ENCODE measurements around the gene BBS7. TPM values are rescaled to one million over a fixed set of nuclear protein-coding genes. Genes with fewer than 3 reads are reported as not detected.
A peak's percentile ranks its signal among the peaks of the same experiment; 100 is the strongest.

BBS7 gene
- total and polyA plus RNA-seq, 9 of the 15 experiments (the other 6 are each of a cell fraction or from before 2014, with no cell fraction given) = 13.4 to 25.8 (median 16.4) TPM

DNA sequence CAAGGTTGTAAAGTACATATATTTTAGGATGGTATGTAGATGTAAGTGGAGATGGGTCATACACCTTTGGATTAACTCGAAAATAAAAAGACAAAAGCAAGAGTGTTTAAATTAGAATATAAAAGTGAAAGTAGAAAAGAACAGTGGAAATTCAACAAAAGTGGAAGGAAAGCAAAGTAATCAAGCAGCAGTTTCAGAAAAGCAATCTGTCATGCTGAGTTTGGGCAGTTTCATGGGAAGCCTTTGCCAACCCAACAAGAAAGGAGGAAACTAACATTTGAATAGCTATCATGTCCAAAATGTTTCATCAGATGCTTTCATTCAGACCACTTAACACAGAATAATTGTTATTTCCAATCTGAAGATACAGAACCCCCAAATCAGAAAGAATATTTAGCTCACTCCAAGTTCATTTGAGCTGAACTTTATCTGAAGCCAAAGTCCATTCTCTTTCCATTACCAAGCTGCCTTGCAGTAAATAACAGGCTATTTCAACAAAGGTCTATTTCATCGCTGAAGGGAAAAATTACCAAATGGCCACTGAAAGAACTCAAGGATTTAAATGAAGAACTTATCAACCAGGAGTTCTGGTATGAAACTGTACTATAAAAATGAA, 71.0 kb downstream of the BBS7 start:
- TF ChIP-seq, protein P1, sequence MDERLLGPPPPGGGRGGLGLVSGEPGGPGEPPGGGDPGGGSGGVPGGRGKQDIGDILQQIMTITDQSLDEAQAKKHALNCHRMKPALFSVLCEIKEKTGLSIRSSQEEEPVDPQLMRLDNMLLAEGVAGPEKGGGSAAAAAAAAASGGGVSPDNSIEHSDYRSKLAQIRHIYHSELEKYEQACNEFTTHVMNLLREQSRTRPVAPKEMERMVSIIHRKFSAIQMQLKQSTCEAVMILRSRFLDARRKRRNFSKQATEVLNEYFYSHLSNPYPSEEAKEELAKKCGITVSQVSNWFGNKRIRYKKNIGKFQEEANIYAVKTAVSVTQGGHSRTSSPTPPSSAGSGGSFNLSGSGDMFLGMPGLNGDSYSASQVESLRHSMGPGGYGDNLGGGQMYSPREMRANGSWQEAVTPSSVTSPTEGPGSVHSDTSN (CRISPR knock-in tag; IDR thresholded peaks at IDR 0.05; ENCODE audit: low read depth) = no peak
- TF ChIP-seq, protein P1 (tag; conservative IDR thresholded peaks at IDR 0.05; ENCODE audit: low read depth) = peak; percentile 52
- TF ChIP-seq EHMT2 (IDR thresholded peaks at IDR 0.05) = no peak
- no peak for TF ChIP-seq ERF (CRISPR knock-in tag; IDR thresholded peaks at IDR 0.05)
- TF ChIP-seq, protein P2, sequence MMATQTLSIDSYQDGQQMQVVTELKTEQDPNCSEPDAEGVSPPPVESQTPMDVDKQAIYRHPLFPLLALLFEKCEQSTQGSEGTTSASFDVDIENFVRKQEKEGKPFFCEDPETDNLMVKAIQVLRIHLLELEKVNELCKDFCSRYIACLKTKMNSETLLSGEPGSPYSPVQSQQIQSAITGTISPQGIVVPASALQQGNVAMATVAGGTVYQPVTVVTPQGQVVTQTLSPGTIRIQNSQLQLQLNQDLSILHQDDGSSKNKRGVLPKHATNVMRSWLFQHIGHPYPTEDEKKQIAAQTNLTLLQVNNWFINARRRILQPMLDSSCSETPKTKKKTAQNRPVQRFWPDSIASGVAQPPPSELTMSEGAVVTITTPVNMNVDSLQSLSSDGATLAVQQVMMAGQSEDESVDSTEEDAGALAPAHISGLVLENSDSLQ (IDR thresholded peaks at IDR 0.05) = 0 out of 2 replicates have a peak, but pooled peaks have one; percentile 10
- TF ChIP-seq POLR2AphosphoS5 (IDR thresholded peaks at IDR 0.05; ENCODE audit: control insufficient read depth, insufficient read depth, low read depth, low read length) = no peak
- TF ChIP-seq, protein P3, sequence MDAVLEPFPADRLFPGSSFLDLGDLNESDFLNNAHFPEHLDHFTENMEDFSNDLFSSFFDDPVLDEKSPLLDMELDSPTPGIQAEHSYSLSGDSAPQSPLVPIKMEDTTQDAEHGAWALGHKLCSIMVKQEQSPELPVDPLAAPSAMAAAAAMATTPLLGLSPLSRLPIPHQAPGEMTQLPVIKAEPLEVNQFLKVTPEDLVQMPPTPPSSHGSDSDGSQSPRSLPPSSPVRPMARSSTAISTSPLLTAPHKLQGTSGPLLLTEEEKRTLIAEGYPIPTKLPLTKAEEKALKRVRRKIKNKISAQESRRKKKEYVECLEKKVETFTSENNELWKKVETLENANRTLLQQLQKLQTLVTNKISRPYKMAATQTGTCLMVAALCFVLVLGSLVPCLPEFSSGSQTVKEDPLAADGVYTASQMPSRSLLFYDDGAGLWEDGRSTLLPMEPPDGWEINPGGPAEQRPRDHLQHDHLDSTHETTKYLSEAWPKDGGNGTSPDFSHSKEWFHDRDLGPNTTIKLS (IDR thresholded peaks at IDR 0.05; ENCODE audit: borderline replicate concordance, low read depth) = no peak
- no peak for TF ChIP-seq PTBP1 (IDR thresholded peaks at IDR 0.05; ENCODE audit: low read depth, low read length)
- peak; percentile 32 for TF ChIP-seq MEIS2 (IDR thresholded peaks at IDR 0.05; ENCODE audit: partially characterized antibody)
- peak overlapping the region in 1 of 2 experiments; percentile 98; a peak in 1 of 4 replicates for H3K9ac ChIP-seq (ENCODE audit: insufficient read depth in 1 of 2, low read depth in 2 of 2, low read length in 2 of 2)
- FAIRE-seq (no peak), DNase-seq (ENCODE audit: extremely low read depth in 1 of 4, low spot score in 3 of 4) (no peak), ATAC-seq (no peak)
- no peaks in the 10 kb centered on the region for H3K9me3 ChIP-seq (replicated peaks; ENCODE audit: control insufficient read depth, insufficient read depth, low read depth, low read length)
- BruUV-seq (replicated peaks) = no TSS peak
- H2AFZ ChIP-seq (ENCODE audit: low read depth, low read length) = peak overlapping the region; percentile 99
- intact Hi-C loops (cut with micrococcal nuclease) = no loop called here
- no peaks in the 10 kb centered on the region for H4K20me1 ChIP-seq (replicated peaks; ENCODE audit: control insufficient read depth, insufficient read depth, low read length)
- no peaks in the 10 kb centered on the region for H3K9me1 ChIP-seq (ENCODE audit: control insufficient read depth, insufficient read depth, low read length)
- no peak overlapping the region for H3K4me3 ChIP-seq
- no peaks in the 10 kb centered on the region for H3K27me3 ChIP-seq (ENCODE audit: control insufficient read depth in 2 of 2, insufficient read depth in 2 of 2, low read length in 2 of 2)
- POLR2A ChIA-PET = interaction anchor here (1.1 to 1.3 kb wide), 3 partner anchors 9 to 103 kb away, joined by 3 to 5 read pairs (median 4); partner anchors contain the start of gene ANXA5
- no peak overlapping the region for H3K27ac ChIP-seq (ENCODE audit: extremely low read depth, low read depth, low read length)
- CTCF ChIA-PET (ENCODE audit: low intra/inter-chr PET ratio) = no interaction called here
- in situ Hi-C loops (cut with MboI) = no loop called here
- peaks cover 8 to 19% of the 10 kb centered on the region in 2 experiments; a peak in 3 of 5 replicates for H3K4me1 ChIP-seq (replicated peaks in 1 of 2; ENCODE audit: control insufficient read depth in 2 of 2, insufficient read depth in 2 of 2, low read length in 2 of 2)
- H3K36me3 ChIP-seq (ENCODE audit: control insufficient read depth, insufficient read depth, low read length) = peaks cover 27% of the 10 kb centered on the region
- WGBS (ENCODE audit: insufficient coverage, low coverage, missing lambda C conversion rate) = 48% methylated on average over 2 of the region's 2 CpGs
- H3K79me2 ChIP-seq (ENCODE audit: control insufficient read depth, insufficient read depth, low read length) = peaks cover 27% of the 10 kb centered on the region
- peak overlapping the region; percentile 94; the same call in 1 of the 2 replicates for H3K4me2 ChIP-seq (ENCODE audit: insufficient read depth, low read length)
